Endothelial cell of umbilical vein (primary cell): Measurements from ENCODE around the gene RUVBL1. TPM values are rescaled to one million over a fixed set of nuclear protein-coding genes. Genes with fewer than 3 reads are reported as not detected.

Source experiments
- BruUV-seq: library from RNA; stranded (reverse); fragments of 400-500 nt; replicated peaks from 2 replicates; lab custom pipeline; 2021; lab: Mats Ljungman, UMichigan
- CTCF ChIA-PET: fragments of 300-600, 350-600 bp; sonication (Branson Sonifier 250); formaldehyde crosslinking; loops from one replicate; lab custom pipeline; 2021; ENCODE audit warnings: antibody characterized with exemption, inconsistent platforms; lab: Charles Lee
- POLR2A ChIA-PET: fragments of 300-600, 350-600 bp; sonication (Branson Sonifier 250); formaldehyde crosslinking; loops from one replicate; lab custom pipeline; 2021; ENCODE audit warnings: antibody characterized with exemption, inconsistent platforms; lab: Charles Lee
- DNase-seq: peaks from one replicate; pipeline ENCODE4 v3.0.0-alpha.2; 2011; ENCODE audit warnings: low read depth, low spot score
- FAIRE-seq: peaks from 2 replicates; lab custom pipeline; 2011; peaks lifted over from hg19 to GRCh38; lab: Jason Lieb, UNC
- H2AFZ ChIP-seq: 2 replicates; pipeline ENCODE4 v1.6.0; 2012; ENCODE audit warnings: low read depth, low read length, control low read depth, inconsistent platforms
- H3K27ac ChIP-seq: 2 replicates; pipeline ENCODE4 v1.5.1; 2011; ENCODE audit warnings: low read depth, mild to moderate bottlenecking, control low read depth, low read length, moderate library complexity; ENCODE audit not compliant: insufficient read depth
- H3K27me3 ChIP-seq, 2 experiments: 2 replicates each; pipeline versions ENCODE4 v1.6.0 to v1.6.1; 2011; ENCODE audit warnings: low read length in 2 of 2, mixed read lengths in 1 of 2; ENCODE audit not compliant: control insufficient read depth in 2 of 2, insufficient read depth in 2 of 2
- H3K36me3 ChIP-seq, 2 experiments: 2 replicates in 1 of 2; 3 replicates in 1 of 2; pipeline ENCODE4 v1.5.1; 2011; ENCODE audit warnings: low read length in 2 of 2, mild to moderate bottlenecking in 1 of 2, moderate library complexity in 1 of 2; ENCODE audit not compliant: control insufficient read depth in 2 of 2, insufficient read depth in 2 of 2; ENCODE audit errors: extremely low read depth in 1 of 2
- H3K4me1 ChIP-seq: 3 replicates; pipeline ENCODE4 v1.5.1; 2011; ENCODE audit warnings: mild to moderate bottlenecking, low read length; ENCODE audit not compliant: control insufficient read depth, insufficient read depth; ENCODE audit errors: extremely low read depth
- H3K4me2 ChIP-seq: 2 replicates; pipeline ENCODE4 v1.6.1; 2011; ENCODE audit warnings: low read length, control low read depth, mixed read lengths; ENCODE audit not compliant: insufficient read depth
- H3K4me3 ChIP-seq, 3 experiments: fragments of 200-600 bp in 1 of 3; sonication (generic), shearing (Covaris generic) in 1 of 3; replicated peaks in 1 of 3; 2 replicates each; pipeline ENCODE4 v1.5.1; 2011 to 2016; ENCODE audit warnings: control low read depth in 3 of 3, low read length in 3 of 3, mild to moderate bottlenecking in 2 of 3, inconsistent platforms in 1 of 3, low read depth in 1 of 3, moderate library complexity in 1 of 3; ENCODE audit not compliant: insufficient read depth in 1 of 3
- H3K79me2 ChIP-seq: 2 replicates; pipeline ENCODE4 v1.6.0; 2012; ENCODE audit warnings: low read length, inconsistent platforms; ENCODE audit not compliant: control insufficient read depth, insufficient read depth
- H3K9ac ChIP-seq: replicated peaks from 2 replicates; pipeline ENCODE3; 2011; ENCODE audit warnings: low read length, control low read depth; ENCODE audit not compliant: insufficient read depth; ENCODE audit errors: extremely low read depth
- H3K9me1 ChIP-seq: replicated peaks from 3 replicates; pipeline ENCODE4 v1.6.0; 2011; ENCODE audit warnings: mild to moderate bottlenecking, low read length; ENCODE audit not compliant: control insufficient read depth, insufficient read depth; ENCODE audit errors: extremely low read depth
- H3K9me3 ChIP-seq: replicated peaks from 2 replicates; pipeline ENCODE4 v1.5.1; 2012; ENCODE audit warnings: low read length, inconsistent platforms; ENCODE audit not compliant: control insufficient read depth, insufficient read depth
- H4K20me1 ChIP-seq: replicated peaks from 2 replicates; pipeline ENCODE3; 2011; ENCODE audit warnings: mild to moderate bottlenecking, low read length; ENCODE audit not compliant: control insufficient read depth, insufficient read depth; ENCODE audit errors: extremely low read depth
- GATA2 ChIP-seq: IDR thresholded peaks from 2 replicates; pipeline ENCODE4 v1.7.0; 2011; ENCODE audit warnings: low read depth, mild to moderate bottlenecking, moderate library complexity, mixed read lengths, low read length; ENCODE audit not compliant: insufficient read length, insufficient read depth
- MAX ChIP-seq: IDR thresholded peaks from 2 replicates; pipeline ENCODE4 v1.6.1; 2011; ENCODE audit not compliant: insufficient read depth, insufficient read length
- POLR2A ChIP-seq: IDR thresholded peaks from 2 replicates; pipeline ENCODE4 v1.6.1; 2012; ENCODE audit warnings: low read depth, mild to moderate bottlenecking, control low read depth, low read length
- POLR2AphosphoS5 ChIP-seq: IDR thresholded peaks from 2 replicates; pipeline ENCODE4 v1.6.1; 2012; ENCODE audit warnings: low read depth, mild to moderate bottlenecking, control low read depth, low read length, moderate library complexity; ENCODE audit not compliant: insufficient read depth
- dilution Hi-C: fragments of 300-500 bp; cut with MboI; formaldehyde crosslinking; loops from one replicate; pipeline ENCODE4 v1.15.0; 2019; ENCODE audit warnings: low sequenced_read_pairs; ENCODE audit not compliant: extremely low pct_ligation_motif_present
- intact Hi-C: fragments of 100-400 bp; cut with micrococcal nuclease; formaldehyde crosslinking; loops from one replicate; pipeline ENCODE4 v1.10.0; 2022
- polyA plus RNA-seq, 4 experiments: library from polyadenylated mRNA; depleted of rRNA in 3 of 4; stranded (reverse) in 3 of 4; unstranded in 1 of 4; fragments of >200 nt; gene quantifications; 2 replicates each; pipeline versions ENCODE4 v1.2.1 to v1.2.3, GENCODE V29; 2011 to 2012; ENCODE audit warnings: missing spikeins in 1 of 4
- total RNA-seq: library from RNA; stranded (reverse); gene quantifications from 2 replicates; pipeline ENCODE4 v1.2.3, GENCODE V29; 2021

RUVBL1 gene
- total and polyA plus RNA-seq, 2 donors (not counting 3 experiments of a cell fraction or from before 2014, with no cell fraction given) = 52.5 to 58.5 TPM

GRCh38 chr3:128051837-128052594 lies 71.6 kb downstream of the RUVBL1 start, which contains the start of gene SEC61A1:
Gene SEC61A1 (plus strand): TSS chr3:128052437. CDS start chr3:128052553, 116 bp downstream.
- TF ChIP-seq GATA2 (no peak), POLR2AphosphoS5 (peak; percentile 77), POLR2A (peak; percentile 75), MAX (peak; percentile 68)
- no peaks in the 10 kb centered on the region for H3K9me3 ChIP-seq
- peak within 1 kb of the TSS; percentile 92 for H3K27ac ChIP-seq
- H3K4me3 ChIP-seq = peak within 1 kb of the TSS; percentile 90 to 99 (median 99)
- peaks cover 45% of the 10 kb centered on the region for H3K79me2 ChIP-seq
- DNase-seq (peak; percentile 95), FAIRE-seq (peak; percentile 43)
- peak within 1 kb of the TSS; percentile 96 for H3K9ac ChIP-seq
- dilution Hi-C loops (no loop called here), intact Hi-C loops (loop anchor here (2.0 to 5.0 kb wide), 4 partner anchors 355 to 475 kb away; partner anchors contain the start of gene TPRA1)
- peaks cover 39% of the 10 kb centered on the region for H3K4me1 ChIP-seq
- no peaks in the 10 kb centered on the region for H3K9me1 ChIP-seq
- peaks cover 5 to 14% of the 10 kb centered on the region in 2 experiments for H3K27me3 ChIP-seq
- H3K36me3 ChIP-seq = peaks cover 9 to 20% of the 10 kb centered on the region in 2 experiments
- peak within 1 kb of the TSS; percentile 100 for H3K4me2 ChIP-seq
- ChIA-PET CTCF (interaction anchor here (1.0 to 2.3 kb wide), 2 partner anchors 361 to 477 kb away, joined by 5 to 11 read pairs; no protein-coding TSS in a partner anchor), POLR2A (no interaction called here)
- H4K20me1 ChIP-seq = peaks cover 9% of the 10 kb centered on the region
- H2AFZ ChIP-seq = peak within 1 kb of the TSS; percentile 93
- TSS peak; percentile 61 for BruUV-seq

- Histone ChIP-seq H3K79me2 (peaks cover 42% of the 10 kb centered on the region), H3K36me3 (peaks cover 6 to 18% of the 10 kb centered on the region in 2 experiments), H3K4me3 (peak overlapping the region; percentile 65 to 90 (median 74)), H3K4me2 (peak overlapping the region; percentile 88), H3K9me3 (no peaks in the 10 kb centered on the region), H2AFZ (peak overlapping the region; percentile 93), H3K27ac (peak overlapping the region; percentile 54), H3K4me1 (peaks cover 39% of the 10 kb centered on the region), H4K20me1 (peaks cover 9% of the 10 kb centered on the region), H3K9me1 (no peaks in the 10 kb centered on the region), H3K9ac (peak overlapping the region; percentile 87), H3K27me3 (peaks cover 9 to 19% of the 10 kb centered on the region in 2 experiments)
- no TSS peak for BruUV-seq
- ChIA-PET CTCF (interaction anchor here (1.0 to 2.3 kb wide), 2 partner anchors 360 to 476 kb away, joined by 5 to 11 read pairs; no protein-coding TSS in a partner anchor), POLR2A (no interaction called here)
- dilution Hi-C loops = no loop called here
- intact Hi-C loops = loop anchor here (5.0 kb wide), 2 partner anchors 459 to 474 kb away; partner anchors contain the start of gene TPRA1
- TF ChIP-seq POLR2A (peak; percentile 8), GATA2 (no peak)
- FAIRE-seq (peak; percentile 12), DNase-seq (no peak)
Observed at GRCh38 chr3:128051459-128051836, 72.2 kb downstream of the RUVBL1 start.
